Subcutaneous adipose tissue (tissue), 4 donors: ENCODE measurements around the gene ADCK1. TPM values are rescaled to one million over a fixed set of nuclear protein-coding genes. Genes with fewer than 3 reads are reported as not detected.

Experiments
- small RNA-seq: library from RNA; depleted of rRNA; stranded (forward); fragments of <200 nt; gene quantifications from one replicate; pipeline ENCODE3, GENCODE V24; 2016
- total RNA-seq, 4 donors: library from RNA; depleted of rRNA; stranded (reverse); fragments of >200 nt; gene quantifications; one replicate each; pipeline ENCODE4 v1.1.0, GENCODE V29; 2016
- TF ChIP-seq, protein P1 (sequence below): fragments of 450-650 bp; IDR thresholded peaks from one replicate; pipeline ENCODE4 v1.5.1; 2016; ENCODE audit warnings: low read depth, mild to moderate bottlenecking, control low read depth, antibody characterized with exemption, moderate library complexity

The ADCK1 gene
- total RNA-seq, 4 donors from 2014 or later, result 3.6 to 7.9 (median 6.1) TPM

DNA sequence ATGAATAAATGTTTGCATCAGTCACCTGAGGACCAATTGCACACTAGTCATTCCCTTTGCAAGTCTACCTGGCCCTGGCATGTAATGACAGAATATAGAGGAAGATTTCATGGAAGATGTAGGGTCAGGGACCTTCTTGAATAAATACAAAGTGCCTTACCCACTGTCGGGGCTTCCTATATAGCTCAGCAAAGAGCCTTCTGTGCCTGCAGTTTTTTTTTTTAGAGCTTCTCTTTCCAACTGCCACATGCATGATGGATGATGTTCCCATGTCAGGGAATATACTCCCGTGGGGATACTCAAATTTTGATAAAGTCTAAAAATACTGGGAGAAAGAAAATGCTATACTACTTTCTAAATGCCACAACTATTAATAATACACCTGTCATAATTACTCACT is 176.7 kb downstream of the ADCK1 start:
- TF ChIP-seq, protein P1, sequence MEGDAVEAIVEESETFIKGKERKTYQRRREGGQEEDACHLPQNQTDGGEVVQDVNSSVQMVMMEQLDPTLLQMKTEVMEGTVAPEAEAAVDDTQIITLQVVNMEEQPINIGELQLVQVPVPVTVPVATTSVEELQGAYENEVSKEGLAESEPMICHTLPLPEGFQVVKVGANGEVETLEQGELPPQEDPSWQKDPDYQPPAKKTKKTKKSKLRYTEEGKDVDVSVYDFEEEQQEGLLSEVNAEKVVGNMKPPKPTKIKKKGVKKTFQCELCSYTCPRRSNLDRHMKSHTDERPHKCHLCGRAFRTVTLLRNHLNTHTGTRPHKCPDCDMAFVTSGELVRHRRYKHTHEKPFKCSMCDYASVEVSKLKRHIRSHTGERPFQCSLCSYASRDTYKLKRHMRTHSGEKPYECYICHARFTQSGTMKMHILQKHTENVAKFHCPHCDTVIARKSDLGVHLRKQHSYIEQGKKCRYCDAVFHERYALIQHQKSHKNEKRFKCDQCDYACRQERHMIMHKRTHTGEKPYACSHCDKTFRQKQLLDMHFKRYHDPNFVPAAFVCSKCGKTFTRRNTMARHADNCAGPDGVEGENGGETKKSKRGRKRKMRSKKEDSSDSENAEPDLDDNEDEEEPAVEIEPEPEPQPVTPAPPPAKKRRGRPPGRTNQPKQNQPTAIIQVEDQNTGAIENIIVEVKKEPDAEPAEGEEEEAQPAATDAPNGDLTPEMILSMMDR, result no peak

DNA sequence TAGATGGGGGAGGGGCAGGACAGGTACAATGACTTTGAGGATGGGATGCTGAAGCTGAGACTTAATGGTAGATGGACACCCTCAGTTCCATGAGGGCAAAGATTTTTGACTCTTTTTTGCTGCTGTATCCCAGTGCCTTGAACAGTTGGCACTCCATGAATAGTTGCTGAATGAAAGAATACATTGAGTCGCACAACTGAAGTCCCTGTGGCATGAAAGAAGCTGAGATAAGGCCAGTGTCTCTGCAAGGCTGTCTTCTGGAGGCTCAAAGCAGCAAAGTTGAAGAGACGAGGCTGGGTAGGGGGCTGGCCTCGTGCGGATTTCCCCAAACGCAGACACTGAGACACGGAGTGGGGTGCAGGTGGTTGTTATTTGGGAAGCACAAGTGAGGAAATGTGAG is 179.3 kb downstream of the ADCK1 start:
- TF ChIP-seq, protein P1, result no peak

DNA sequence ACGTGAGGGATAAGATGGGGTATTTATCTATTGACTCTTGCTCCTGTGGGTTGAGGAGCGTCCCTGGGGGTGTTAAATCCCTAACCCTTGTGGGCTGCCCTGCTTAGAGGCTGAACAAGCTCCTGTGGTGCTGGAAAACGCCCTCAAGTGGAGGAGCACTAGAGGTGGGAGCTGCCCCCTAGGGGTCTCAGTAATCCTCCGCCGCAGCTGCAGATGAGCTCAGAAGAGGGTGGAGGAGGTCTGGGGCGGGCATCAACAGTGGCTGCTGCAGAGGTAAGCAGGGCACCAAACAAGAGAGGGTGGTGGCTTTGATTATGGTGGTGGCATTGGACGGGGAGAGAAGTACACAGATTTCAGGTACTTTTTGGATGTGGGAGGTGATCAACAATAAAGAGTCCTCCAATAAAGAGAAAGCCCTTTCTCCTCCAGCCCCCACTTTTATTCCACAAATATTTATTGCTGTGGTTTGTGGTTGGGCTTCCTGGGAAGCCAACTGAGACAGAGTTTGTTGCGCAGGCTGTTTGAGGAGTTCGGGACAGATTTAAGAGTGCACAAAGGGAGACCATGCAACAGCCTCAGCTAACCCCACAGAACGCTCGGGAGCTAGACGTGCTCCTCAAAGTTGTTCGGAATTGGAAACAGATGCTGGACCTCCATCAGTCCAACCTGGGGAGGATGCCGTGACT is 179.9 kb downstream of the ADCK1 start:
- TF ChIP-seq, protein P1, result no peak

DNA sequence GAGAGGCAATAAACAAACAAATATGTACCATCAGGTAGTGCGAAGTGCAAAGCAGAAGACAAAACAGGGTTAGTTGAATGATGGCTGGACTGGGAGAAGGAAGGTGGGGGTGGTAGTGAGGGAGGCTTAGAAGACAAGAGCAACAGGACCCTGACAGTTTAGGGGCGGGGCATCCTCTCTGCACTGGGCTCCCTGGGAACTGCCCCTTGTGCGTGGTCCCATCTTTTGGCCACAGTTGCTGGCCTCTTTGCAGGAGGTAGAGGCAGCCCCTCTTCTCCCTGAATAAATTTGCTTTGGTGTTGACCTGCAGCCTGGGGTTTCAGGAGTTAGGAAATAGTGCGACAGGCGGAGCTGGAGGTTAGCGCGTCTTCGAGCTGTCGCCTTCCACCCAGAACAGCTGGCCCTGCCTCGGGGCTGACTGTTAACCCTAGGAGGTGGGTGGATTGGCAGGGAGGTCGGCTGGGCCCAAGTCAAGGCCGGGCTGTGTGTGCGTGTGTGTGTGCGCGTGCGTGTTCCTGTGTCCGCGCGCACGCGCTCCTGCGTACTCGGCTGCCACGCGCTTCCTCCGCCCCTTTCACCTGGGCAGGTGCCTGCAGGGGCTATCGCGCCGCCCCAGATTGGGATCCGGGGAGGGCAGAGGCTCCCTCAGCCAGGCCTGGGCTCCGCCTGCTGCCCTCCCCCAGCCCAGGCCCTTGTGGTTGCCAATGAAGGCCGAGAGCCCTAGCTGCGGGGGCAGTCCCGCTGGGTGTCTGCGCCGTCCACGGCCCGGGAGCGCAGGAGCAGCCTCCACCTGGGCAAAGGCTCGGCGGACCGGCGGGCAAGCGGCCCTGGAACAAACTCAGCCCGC is 180.8 kb downstream of the ADCK1 start:
- TF ChIP-seq, protein P1, result no peak

Small RNAs within 50 kb of the gene (small RNA-seq; reads per million reads assigned to genes)
- gene RF00019, result 0.49 reads per million

Other genes starting within 250 kb of the ADCK1 start
- gene SPTLC2, start 183.5 kb upstream of the ADCK1 start, total RNA-seq, result 10 to 100 TPM; 48.1 to 61.8 (median 56.3) TPM
- 10 to 100 TPM in 3 of 4 donors, 1 to 10 TPM in 1; 7.5 to 14.0 (median 11.4) TPM for gene ALKBH1, start 92.1 kb upstream of the ADCK1 start, total RNA-seq
- 100 to 1,000 TPM; 137 to 337 (median 191) TPM for gene SLIRP, start 92.0 kb upstream of the ADCK1 start, total RNA-seq
- gene SNW1, start 39.0 kb upstream of the ADCK1 start, total RNA-seq, result 10 to 100 TPM; 42.5 to 53.3 (median 50.1) TPM